ENCODE results near the gene ZBP1. TPM values are rescaled to one million over a fixed set of nuclear protein-coding genes. Genes with fewer than 3 reads are reported as not detected.

ZBP1 gene
- total RNA-seq, 1 experiment from 2014 or later = not detected

GRCh38 chr20:57577679-57578475, 42.3 kb downstream of the ZBP1 start:
- no peaks in the 10 kb centered on the region for H3K9me2 ChIP-seq (ENCODE audit: insufficient read depth)
- intact Hi-C loops (cut with micrococcal nuclease; ENCODE audit: unreplicated experiment) = no loop called here
- no peak overlapping the region for H3K4me2 ChIP-seq
- H2AFZ ChIP-seq = no peak overlapping the region
- H3K27me3 ChIP-seq (ENCODE audit: insufficient read depth, low read depth) = peaks cover 100% of the 10 kb centered on the region
- BruUV-seq (replicated peaks) = no TSS peak
- H4K20me1 ChIP-seq (ENCODE audit: insufficient read depth) = no peaks in the 10 kb centered on the region; the same call in 1 of the 2 replicates
- CTCF ChIA-PET = interaction anchor here (0.6 kb wide), 1 partner anchor 488 kb away, joined by 3 read pairs; no protein-coding TSS in a partner anchor
- H3K36me3 ChIP-seq (ENCODE audit: low read depth) = no peaks in the 10 kb centered on the region
- no peaks in the 10 kb centered on the region for H3K9me3 ChIP-seq (ENCODE audit: insufficient read depth, low read depth)
- H3F3A ChIP-seq (ENCODE audit: insufficient read depth, low read depth) = 0 out of 2 replicates have a peak, but pooled peaks cover 3% of the 10 kb centered on the region
- no peaks in the 10 kb centered on the region for H3K4me1 ChIP-seq (replicated peaks; ENCODE audit: insufficient read depth)
- no peak overlapping the region for H3K27ac ChIP-seq
- H3K79me2 ChIP-seq (ENCODE audit: low read depth) = no peaks in the 10 kb centered on the region
- TF ChIP-seq, protein P1, sequence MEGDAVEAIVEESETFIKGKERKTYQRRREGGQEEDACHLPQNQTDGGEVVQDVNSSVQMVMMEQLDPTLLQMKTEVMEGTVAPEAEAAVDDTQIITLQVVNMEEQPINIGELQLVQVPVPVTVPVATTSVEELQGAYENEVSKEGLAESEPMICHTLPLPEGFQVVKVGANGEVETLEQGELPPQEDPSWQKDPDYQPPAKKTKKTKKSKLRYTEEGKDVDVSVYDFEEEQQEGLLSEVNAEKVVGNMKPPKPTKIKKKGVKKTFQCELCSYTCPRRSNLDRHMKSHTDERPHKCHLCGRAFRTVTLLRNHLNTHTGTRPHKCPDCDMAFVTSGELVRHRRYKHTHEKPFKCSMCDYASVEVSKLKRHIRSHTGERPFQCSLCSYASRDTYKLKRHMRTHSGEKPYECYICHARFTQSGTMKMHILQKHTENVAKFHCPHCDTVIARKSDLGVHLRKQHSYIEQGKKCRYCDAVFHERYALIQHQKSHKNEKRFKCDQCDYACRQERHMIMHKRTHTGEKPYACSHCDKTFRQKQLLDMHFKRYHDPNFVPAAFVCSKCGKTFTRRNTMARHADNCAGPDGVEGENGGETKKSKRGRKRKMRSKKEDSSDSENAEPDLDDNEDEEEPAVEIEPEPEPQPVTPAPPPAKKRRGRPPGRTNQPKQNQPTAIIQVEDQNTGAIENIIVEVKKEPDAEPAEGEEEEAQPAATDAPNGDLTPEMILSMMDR (conservative IDR thresholded peaks at IDR 0.05) = no peak
- TF ChIP-seq EZH2 (IDR thresholded peaks at IDR 0.05; ENCODE audit: low read depth) = no peak
- POLR2A ChIA-PET (ENCODE audit: unreplicated experiment) = no interaction called here
- no peak overlapping the region for H3K4me3 ChIP-seq
- DNase-seq = no peak

DNA sequence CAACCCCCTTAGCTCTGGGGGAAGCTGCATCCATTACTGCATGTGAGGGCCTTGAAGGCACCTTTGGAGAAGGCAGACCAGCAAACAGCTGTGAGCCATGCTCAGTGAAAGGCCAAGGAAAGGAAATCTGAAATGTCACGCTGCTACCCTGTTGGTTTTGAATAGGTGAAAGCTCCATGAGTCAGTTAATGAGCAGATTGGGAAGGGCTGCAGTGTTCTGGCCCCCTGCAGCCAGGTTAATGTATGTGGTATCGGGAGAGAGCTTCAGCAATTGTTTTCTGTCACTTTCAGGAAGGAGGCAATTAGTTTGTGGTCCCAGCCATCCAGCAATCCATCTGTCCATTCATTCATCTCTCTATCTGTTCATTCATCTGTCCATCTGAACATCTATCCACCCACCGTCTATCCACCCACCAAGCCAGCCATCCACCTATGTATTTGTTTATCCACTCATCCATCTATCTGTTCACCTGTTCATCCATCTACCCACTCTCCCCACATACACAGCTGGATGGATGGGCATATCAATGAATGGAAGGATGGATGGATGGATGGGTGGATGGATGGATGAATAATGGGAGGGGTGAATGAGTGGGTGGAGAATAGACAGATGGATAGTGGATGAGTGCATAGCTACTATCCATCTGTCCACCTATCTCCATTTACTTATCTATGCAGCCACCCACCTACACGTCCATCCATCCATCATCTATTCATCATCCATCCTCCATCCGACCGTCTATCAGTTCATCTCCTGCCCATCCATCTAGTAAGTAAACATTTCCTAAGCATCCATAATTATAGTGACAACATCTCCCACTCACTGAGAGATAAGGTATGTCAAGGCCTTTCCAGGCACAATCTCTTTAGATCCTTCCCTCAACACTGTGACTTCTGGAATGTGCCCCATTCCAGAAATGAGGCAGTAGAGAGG, 43.3 kb downstream of the ZBP1 start:
- TF ChIP-seq, protein P1 (conservative IDR thresholded peaks at IDR 0.05) = no peak
- no peak for TF ChIP-seq EZH2 (IDR thresholded peaks at IDR 0.05; ENCODE audit: low read depth)
- no peaks in the 10 kb centered on the region; the same call in 1 of the 2 replicates for H4K20me1 ChIP-seq (ENCODE audit: insufficient read depth)
- no peak overlapping the region for H3K27ac ChIP-seq
- ChIA-PET CTCF (interaction anchor here (0.6 kb wide), 1 partner anchor 70 kb away, joined by 3 read pairs; no protein-coding TSS in a partner anchor), POLR2A (ENCODE audit: unreplicated experiment) (interaction anchor here (0.6 kb wide), 1 partner anchor 10 kb away, joined by 4 read pairs; no protein-coding TSS in a partner anchor)
- H3K79me2 ChIP-seq (ENCODE audit: low read depth) = no peaks in the 10 kb centered on the region
- peaks cover 100% of the 10 kb centered on the region for H3K27me3 ChIP-seq (ENCODE audit: insufficient read depth, low read depth)
- no peaks in the 10 kb centered on the region for H3K9me3 ChIP-seq (ENCODE audit: insufficient read depth, low read depth)
- H3K4me2 ChIP-seq = no peak overlapping the region
- no peaks in the 10 kb centered on the region for H3K4me1 ChIP-seq (replicated peaks; ENCODE audit: insufficient read depth)
- no peak overlapping the region for H3K4me3 ChIP-seq
- DNase-seq = no peak
- H3F3A ChIP-seq (ENCODE audit: insufficient read depth, low read depth) = no peaks in the 10 kb centered on the region
- H3K36me3 ChIP-seq (ENCODE audit: low read depth) = no peaks in the 10 kb centered on the region
- no peak overlapping the region for H2AFZ ChIP-seq
- no TSS peak for BruUV-seq (replicated peaks)
- H3K9me2 ChIP-seq (ENCODE audit: insufficient read depth) = no peaks in the 10 kb centered on the region
- intact Hi-C loops (cut with micrococcal nuclease; ENCODE audit: unreplicated experiment) = no loop called here

GRCh38 chr20:57576002-57576401, 44.2 kb downstream of the ZBP1 start:
- H3K4me2 ChIP-seq = no peak overlapping the region
- no peaks in the 10 kb centered on the region for H3K9me2 ChIP-seq (ENCODE audit: insufficient read depth)
- H3K27me3 ChIP-seq (ENCODE audit: insufficient read depth, low read depth) = peaks cover 98% of the 10 kb centered on the region
- H2AFZ ChIP-seq = no peak overlapping the region
- H3K36me3 ChIP-seq (ENCODE audit: low read depth) = no peaks in the 10 kb centered on the region
- no peak for DNase-seq
- TF ChIP-seq EZH2 (IDR thresholded peaks at IDR 0.05; ENCODE audit: low read depth) = no peak
- TF ChIP-seq, protein P1 (conservative IDR thresholded peaks at IDR 0.05) = no peak
- BruUV-seq (replicated peaks) = no TSS peak
- H4K20me1 ChIP-seq (ENCODE audit: insufficient read depth) = no peaks in the 10 kb centered on the region; the same call in 1 of the 2 replicates
- H3K9me3 ChIP-seq (ENCODE audit: insufficient read depth, low read depth) = no peaks in the 10 kb centered on the region
- CTCF ChIA-PET = no interaction called here
- H3K4me3 ChIP-seq = no peak overlapping the region
- intact Hi-C loops (cut with micrococcal nuclease; ENCODE audit: unreplicated experiment) = no loop called here
- no peak overlapping the region for H3K27ac ChIP-seq
- POLR2A ChIA-PET (ENCODE audit: unreplicated experiment) = interaction anchor here (0.6 kb wide), 1 partner anchor 11 kb away, joined by 4 read pairs; no protein-coding TSS in a partner anchor
- H3K79me2 ChIP-seq (ENCODE audit: low read depth) = no peaks in the 10 kb centered on the region
- H3K4me1 ChIP-seq (replicated peaks; ENCODE audit: insufficient read depth) = no peaks in the 10 kb centered on the region
- no peaks in the 10 kb centered on the region for H3F3A ChIP-seq (ENCODE audit: insufficient read depth, low read depth)

Measured in PC-9 (cell line).